Endothelial cell of umbilical vein (primary cell): ENCODE data around the gene PAX6. TPM values are rescaled to one million over a fixed set of nuclear protein-coding genes. Genes with fewer than 3 reads are reported as not detected.

Experiments used
- BruUV-seq: library from RNA; stranded (reverse); fragments of 400-500 nt; replicated peaks from 2 replicates; lab custom pipeline; 2021; lab: Mats Ljungman, UMichigan
- CTCF ChIA-PET: fragments of 300-600, 350-600 bp; sonication (Branson Sonifier 250); formaldehyde crosslinking; loops from one replicate; lab custom pipeline; 2021; ENCODE audit warnings: antibody characterized with exemption, inconsistent platforms; lab: Charles Lee
- POLR2A ChIA-PET: fragments of 300-600, 350-600 bp; sonication (Branson Sonifier 250); formaldehyde crosslinking; loops from one replicate; lab custom pipeline; 2021; ENCODE audit warnings: antibody characterized with exemption, inconsistent platforms; lab: Charles Lee
- DNase-seq: peaks from one replicate; pipeline ENCODE4 v3.0.0-alpha.2; 2011; ENCODE audit warnings: low read depth, low spot score
- FAIRE-seq: peaks from 2 replicates; lab custom pipeline; 2011; peaks lifted over from hg19 to GRCh38; lab: Jason Lieb, UNC
- H2AFZ ChIP-seq: 2 replicates; pipeline ENCODE4 v1.6.0; 2012; ENCODE audit warnings: low read depth, low read length, control low read depth, inconsistent platforms
- H3K27ac ChIP-seq: 2 replicates; pipeline ENCODE4 v1.5.1; 2011; ENCODE audit warnings: low read depth, mild to moderate bottlenecking, control low read depth, low read length, moderate library complexity; ENCODE audit not compliant: insufficient read depth
- H3K27me3 ChIP-seq, 2 experiments: 2 replicates each; pipeline versions ENCODE4 v1.6.0 to v1.6.1; 2011; ENCODE audit warnings: low read length in 2 of 2, mixed read lengths in 1 of 2; ENCODE audit not compliant: control insufficient read depth in 2 of 2, insufficient read depth in 2 of 2
- H3K36me3 ChIP-seq, 2 experiments: 2 replicates in 1 of 2; 3 replicates in 1 of 2; pipeline ENCODE4 v1.5.1; 2011; ENCODE audit warnings: low read length in 2 of 2, mild to moderate bottlenecking in 1 of 2, moderate library complexity in 1 of 2; ENCODE audit not compliant: control insufficient read depth in 2 of 2, insufficient read depth in 2 of 2; ENCODE audit errors: extremely low read depth in 1 of 2
- H3K4me1 ChIP-seq: 3 replicates; pipeline ENCODE4 v1.5.1; 2011; ENCODE audit warnings: mild to moderate bottlenecking, low read length; ENCODE audit not compliant: control insufficient read depth, insufficient read depth; ENCODE audit errors: extremely low read depth
- H3K4me2 ChIP-seq: 2 replicates; pipeline ENCODE4 v1.6.1; 2011; ENCODE audit warnings: low read length, control low read depth, mixed read lengths; ENCODE audit not compliant: insufficient read depth
- H3K4me3 ChIP-seq, 3 experiments: fragments of 200-600 bp in 1 of 3; sonication (generic), shearing (Covaris generic) in 1 of 3; replicated peaks in 1 of 3; 2 replicates each; pipeline ENCODE4 v1.5.1; 2011 to 2016; ENCODE audit warnings: control low read depth in 3 of 3, low read length in 3 of 3, mild to moderate bottlenecking in 2 of 3, inconsistent platforms in 1 of 3, low read depth in 1 of 3, moderate library complexity in 1 of 3; ENCODE audit not compliant: insufficient read depth in 1 of 3
- H3K79me2 ChIP-seq: 2 replicates; pipeline ENCODE4 v1.6.0; 2012; ENCODE audit warnings: low read length, inconsistent platforms; ENCODE audit not compliant: control insufficient read depth, insufficient read depth
- H3K9ac ChIP-seq: replicated peaks from 2 replicates; pipeline ENCODE3; 2011; ENCODE audit warnings: low read length, control low read depth; ENCODE audit not compliant: insufficient read depth; ENCODE audit errors: extremely low read depth
- H3K9me1 ChIP-seq: replicated peaks from 3 replicates; pipeline ENCODE4 v1.6.0; 2011; ENCODE audit warnings: mild to moderate bottlenecking, low read length; ENCODE audit not compliant: control insufficient read depth, insufficient read depth; ENCODE audit errors: extremely low read depth
- H3K9me3 ChIP-seq: replicated peaks from 2 replicates; pipeline ENCODE4 v1.5.1; 2012; ENCODE audit warnings: low read length, inconsistent platforms; ENCODE audit not compliant: control insufficient read depth, insufficient read depth
- H4K20me1 ChIP-seq: replicated peaks from 2 replicates; pipeline ENCODE3; 2011; ENCODE audit warnings: mild to moderate bottlenecking, low read length; ENCODE audit not compliant: control insufficient read depth, insufficient read depth; ENCODE audit errors: extremely low read depth
- CTCF ChIP-seq, 2 donors: IDR thresholded peaks; 1 replicate in 1 of 2; 2 replicates in 1 of 2; pipeline ENCODE4 v1.5.1; 2011; ENCODE audit warnings: low read length in 2 of 2, mild to moderate bottlenecking in 2 of 2, moderate library complexity in 2 of 2, control low read depth in 1 of 2, inconsistent platforms in 1 of 2, low read depth in 1 of 2; ENCODE audit not compliant: insufficient read depth in 1 of 2; ENCODE audit errors: extremely low read depth in 1 of 2
- EZH2 ChIP-seq: IDR thresholded peaks from 2 replicates; pipeline ENCODE4 v1.6.1; 2012; ENCODE audit warnings: borderline replicate concordance, low read depth, mild to moderate bottlenecking, moderate library complexity, low read length, inconsistent platforms; ENCODE audit not compliant: severe bottlenecking
- FOS ChIP-seq: IDR thresholded peaks from 2 replicates; pipeline ENCODE4 v1.6.1; 2011; ENCODE audit warnings: mild to moderate bottlenecking, low read length, moderate library complexity, borderline replicate concordance; ENCODE audit not compliant: insufficient read depth
- GATA2 ChIP-seq: IDR thresholded peaks from 2 replicates; pipeline ENCODE4 v1.7.0; 2011; ENCODE audit warnings: low read depth, mild to moderate bottlenecking, moderate library complexity, mixed read lengths, low read length; ENCODE audit not compliant: insufficient read length, insufficient read depth
- JUN ChIP-seq: IDR thresholded peaks from 2 replicates; pipeline ENCODE4 v1.6.1; 2011; ENCODE audit warnings: borderline replicate concordance, low read depth; ENCODE audit not compliant: insufficient read length, insufficient read depth
- MAX ChIP-seq: IDR thresholded peaks from 2 replicates; pipeline ENCODE4 v1.6.1; 2011; ENCODE audit not compliant: insufficient read depth, insufficient read length
- MYC ChIP-seq: IDR thresholded peaks from one replicate; pipeline ENCODE4 v1.6.1; 2011; ENCODE audit warnings: mild to moderate bottlenecking, low read depth, low read length
- POLR2A ChIP-seq: IDR thresholded peaks from 2 replicates; pipeline ENCODE4 v1.6.1; 2012; ENCODE audit warnings: low read depth, mild to moderate bottlenecking, control low read depth, low read length
- POLR2AphosphoS5 ChIP-seq: IDR thresholded peaks from 2 replicates; pipeline ENCODE4 v1.6.1; 2012; ENCODE audit warnings: low read depth, mild to moderate bottlenecking, control low read depth, low read length, moderate library complexity; ENCODE audit not compliant: insufficient read depth
- dilution Hi-C: fragments of 300-500 bp; cut with MboI; formaldehyde crosslinking; loops from one replicate; pipeline ENCODE4 v1.15.0; 2019; ENCODE audit warnings: low sequenced_read_pairs; ENCODE audit not compliant: extremely low pct_ligation_motif_present
- intact Hi-C: fragments of 100-400 bp; cut with micrococcal nuclease; formaldehyde crosslinking; loops from one replicate; pipeline ENCODE4 v1.10.0; 2022
- polyA plus RNA-seq, 4 experiments: library from polyadenylated mRNA; depleted of rRNA in 3 of 4; stranded (reverse) in 3 of 4; unstranded in 1 of 4; fragments of >200 nt; gene quantifications; 2 replicates each; pipeline versions ENCODE4 v1.2.1 to v1.2.3, GENCODE V29; 2011 to 2012; ENCODE audit warnings: missing spikeins in 1 of 4
- total RNA-seq: library from RNA; stranded (reverse); gene quantifications from 2 replicates; pipeline ENCODE4 v1.2.3, GENCODE V29; 2021

The PAX6 gene
- total and polyA plus RNA-seq, 2 donors (not counting 3 experiments of a cell fraction or from before 2014, with no cell fraction given) = not detected

DNA sequence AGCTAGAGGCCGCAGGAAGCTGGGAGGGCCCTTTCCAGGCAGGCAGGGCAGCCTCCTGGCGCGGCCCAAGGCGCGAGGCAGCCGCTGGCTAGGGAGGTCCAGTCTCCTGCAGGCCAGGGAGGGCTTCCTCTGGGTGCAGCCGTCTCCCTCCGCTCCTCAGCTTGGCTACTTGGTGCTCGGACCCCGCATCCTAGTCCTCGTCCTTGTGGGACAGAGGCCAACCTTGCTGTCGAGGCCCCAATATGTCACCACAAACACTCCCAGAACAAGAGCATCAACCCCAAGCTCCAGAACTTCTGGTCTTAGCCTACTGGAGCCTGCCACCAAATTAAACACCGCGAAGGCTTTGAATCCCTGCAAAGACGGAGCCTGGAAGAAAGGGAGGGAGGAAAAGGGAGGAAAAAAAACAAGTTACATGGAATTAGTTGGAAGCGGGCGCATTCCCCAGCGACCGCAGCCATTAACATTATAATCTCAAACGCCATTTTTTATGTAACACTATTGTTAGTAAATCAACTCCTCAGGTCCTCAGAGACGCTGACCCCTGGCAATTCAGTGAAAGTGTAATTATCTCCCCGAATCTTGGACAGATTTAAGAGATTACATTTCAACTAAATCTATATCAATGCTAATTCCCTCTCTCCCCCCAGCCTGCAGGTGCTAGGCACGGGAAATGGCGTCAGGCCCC, 12.7 kb upstream of the PAX6 start:
- no peak overlapping the region for H2AFZ ChIP-seq
- CTCF ChIA-PET = no interaction called here
- peaks cover 3% of the 10 kb centered on the region for H3K4me1 ChIP-seq
- no peak overlapping the region for H3K4me3 ChIP-seq
- peaks cover 90 to 99% of the 10 kb centered on the region in 2 experiments for H3K27me3 ChIP-seq
- no peak for TF ChIP-seq JUN
- no peak for TF ChIP-seq EZH2
- TF ChIP-seq CTCF (IDR thresholded peaks at IDR 0.05; ENCODE audit: extremely low read depth in 1 of 2, insufficient read depth in 1 of 2, low read depth in 1 of 2, low read length in 2 of 2) = no peak
- TF ChIP-seq GATA2 = no peak
- no peak for TF ChIP-seq MAX
- TF ChIP-seq POLR2A = no peak
- no peak for TF ChIP-seq MYC
- no peak for TF ChIP-seq FOS
- TF ChIP-seq POLR2AphosphoS5 = no peak
- no peaks in the 10 kb centered on the region for H3K9me1 ChIP-seq
- H4K20me1 ChIP-seq = no peaks in the 10 kb centered on the region
- intact Hi-C loops = no loop called here
- no peak for FAIRE-seq
- no peak overlapping the region for H3K4me2 ChIP-seq
- BruUV-seq = no TSS peak
- POLR2A ChIA-PET = no interaction called here
- no peaks in the 10 kb centered on the region for H3K9me3 ChIP-seq
- no peaks in the 10 kb centered on the region for H3K79me2 ChIP-seq
- no peaks in the 10 kb centered on the region for H3K36me3 ChIP-seq
- dilution Hi-C loops = no loop called here
- H3K27ac ChIP-seq = no peak overlapping the region
- no peak for DNase-seq
- H3K9ac ChIP-seq = no peak overlapping the region
